Vagina (tissue), 2 donors: ENCODE measurements around the gene TMEM87B. TPM values are rescaled to one million over a fixed set of nuclear protein-coding genes. Genes with fewer than 3 reads are reported as not detected.
"Not testable (repeated sequence)": the region's sequence is repeated elsewhere in the genome, so short reads cannot be mapped to it uniquely, and the experiment has no call there.

Experiments used
- DNase-seq, 2 donors: peaks; one replicate each; pipeline ENCODE4 v3.0.0-alpha.2; 2017; ENCODE audit errors: extremely low spot score in 2 of 2
- H3K27ac ChIP-seq: fragments of 200-600 bp; sonication (generic); one replicate; pipeline ENCODE4 v1.5.1; 2019
- H3K27me3 ChIP-seq: fragments of 200-600 bp; sonication (generic); one replicate; pipeline ENCODE4 v1.5.1; 2019
- H3K36me3 ChIP-seq, 2 donors: fragments of 200-600 bp; sonication (generic); one replicate each; pipeline ENCODE4 v1.5.1; 2017 to 2019
- H3K4me1 ChIP-seq: fragments of 200-600 bp; sonication (generic); one replicate; pipeline ENCODE4 v1.5.1; 2019
- H3K4me3 ChIP-seq, 2 donors: fragments of 200-600 bp; sonication (generic); 1 replicate in 1 of 2; 2 replicates in 1 of 2; pipeline ENCODE4 v1.5.1; 2016 to 2019
- H3K9me3 ChIP-seq: fragments of 200-600 bp; sonication (generic); one replicate; pipeline ENCODE4 v1.5.1; 2019
- CTCF ChIP-seq, 3 experiments: fragments of 450-650 bp in 2 of 3; fragments of 200-600 bp in 1 of 3; sonication (generic) in 1 of 3; IDR thresholded peaks; one replicate each; pipeline ENCODE4 v1.5.1; 2017 to 2019; ENCODE audit warnings: antibody characterized with exemption in 3 of 3, mild to moderate bottlenecking in 2 of 3, moderate library complexity in 2 of 3
- POLR2A ChIP-seq, 2 donors: fragments of 450-650 bp; IDR thresholded peaks; one replicate each; pipeline ENCODE4 v1.6.1; 2017; ENCODE audit warnings: antibody characterized with exemption in 2 of 2, mild to moderate bottlenecking in 2 of 2, moderate library complexity in 2 of 2
- POLR2AphosphoS5 ChIP-seq, 2 donors: sonication (generic); formaldehyde crosslinking; IDR thresholded peaks; one replicate each; pipeline ENCODE4 v1.9.0; 2017; ENCODE audit warnings: antibody characterized with exemption in 2 of 2, mild to moderate bottlenecking in 2 of 2, low read depth in 1 of 2; ENCODE audit not compliant: insufficient read depth in 1 of 2
- intact Hi-C: fragments of 100-400 bp; cut with DNase I; formaldehyde crosslinking; loops from one replicate; pipeline ENCODE4 v1.15.1; 2023
- total RNA-seq: library from RNA; depleted of rRNA; stranded (reverse); fragments of >200 nt; gene quantifications from one replicate; pipeline ENCODE4 v1.2.3, GENCODE V29; 2016

Gene TMEM87B
- total RNA-seq, 1 donor from 2014 or later, result 18.9 TPM

GRCh38 chr2:112061840-112062239 is 6.8 kb downstream of the TMEM87B start:
- intact Hi-C loops, result no loop called here
- Histone ChIP-seq H3K36me3 (peaks cover 0 to 44% of the 10 kb centered on the region in 2 donors), H3K4me3 (no peak overlapping the region), H3K27ac (no peak overlapping the region), H3K4me1 (peaks cover 16% of the 10 kb centered on the region), H3K27me3 (no peaks in the 10 kb centered on the region), H3K9me3 (no peaks in the 10 kb centered on the region)
- no peak for DNase-seq
- TF ChIP-seq CTCF (IDR thresholded peaks at IDR 0.05), result no peak
- no peak for TF ChIP-seq POLR2A (IDR thresholded peaks at IDR 0.05)
- TF ChIP-seq POLR2AphosphoS5 (IDR thresholded peaks at IDR 0.05; ENCODE audit: insufficient read depth in 1 of 2, low read depth in 1 of 2), result no peak

DNA sequence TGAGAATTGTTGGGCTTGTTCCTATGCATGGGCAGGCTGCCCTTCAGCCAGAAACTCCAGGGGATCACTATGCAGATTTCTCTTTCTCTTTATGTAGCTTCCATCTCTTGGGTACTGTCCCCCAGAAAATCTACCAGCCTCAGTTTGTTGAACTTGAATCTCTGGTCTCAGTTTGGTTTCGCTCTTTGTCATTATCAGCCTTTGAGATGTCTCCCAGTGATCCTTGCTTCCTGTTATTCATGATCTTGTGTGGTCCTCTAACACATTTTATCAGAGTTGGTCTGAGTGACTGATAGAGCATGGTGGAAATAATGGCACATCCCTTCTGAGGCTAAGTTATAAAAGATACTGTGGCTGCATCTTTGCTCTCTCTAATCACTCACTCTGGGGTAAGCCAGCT is 7.8 kb downstream of the TMEM87B start:
- Histone ChIP-seq H3K4me1 (peaks cover 5% of the 10 kb centered on the region), H3K27me3 (no peaks in the 10 kb centered on the region), H3K36me3 (peaks cover 0 to 55% of the 10 kb centered on the region in 2 donors), H3K4me3 (no peak overlapping the region), H3K9me3 (no peaks in the 10 kb centered on the region), H3K27ac (no peak overlapping the region)
- intact Hi-C loops, result no loop called here
- TF ChIP-seq POLR2A (IDR thresholded peaks at IDR 0.05), result no peak
- no peak for TF ChIP-seq POLR2AphosphoS5 (IDR thresholded peaks at IDR 0.05; ENCODE audit: insufficient read depth in 1 of 2, low read depth in 1 of 2)
- no peak for TF ChIP-seq CTCF (IDR thresholded peaks at IDR 0.05)
- DNase-seq, result no peak

DNA sequence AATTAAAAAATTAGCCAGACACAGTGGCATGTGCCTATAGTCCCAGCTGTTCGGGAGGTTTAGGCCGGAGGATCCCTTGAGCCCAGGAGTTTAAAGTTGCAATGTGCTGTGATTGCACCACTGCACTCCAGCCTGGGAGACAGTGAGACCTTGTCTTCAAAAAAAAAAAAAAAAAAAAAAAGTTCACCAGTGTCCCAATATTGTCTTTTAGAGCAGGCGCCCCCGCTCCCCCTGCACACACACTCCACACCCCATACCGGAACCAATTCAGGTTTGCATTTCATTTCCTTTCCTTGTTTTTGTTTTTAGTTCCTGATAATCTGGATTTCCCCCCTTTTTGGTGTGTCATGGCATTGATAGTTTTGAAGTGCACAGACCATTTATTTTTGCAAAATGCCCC is 10.4 kb downstream of the TMEM87B start:
- H3K4me1 ChIP-seq, result no peaks in the 10 kb centered on the region
- no peaks in the 10 kb centered on the region for H3K9me3 ChIP-seq
- H3K36me3 ChIP-seq, result peaks cover 0 to 73% of the 10 kb centered on the region in 2 donors
- TF ChIP-seq POLR2A (IDR thresholded peaks at IDR 0.05), result no peak
- TF ChIP-seq CTCF (IDR thresholded peaks at IDR 0.05), result no peak
- no peak for TF ChIP-seq POLR2AphosphoS5 (IDR thresholded peaks at IDR 0.05; ENCODE audit: insufficient read depth in 1 of 2, low read depth in 1 of 2)
- no peak overlapping the region for H3K27ac ChIP-seq
- intact Hi-C loops, result no loop called here
- no peak overlapping the region for H3K4me3 ChIP-seq
- DNase-seq, result no peak
- H3K27me3 ChIP-seq, result no peaks in the 10 kb centered on the region

GRCh38 chr2:112065966-112066365 is 10.9 kb downstream of the TMEM87B start:
- intact Hi-C loops, result no loop called here
- Histone ChIP-seq H3K36me3 (peaks cover 0 to 68% of the 10 kb centered on the region in 2 donors), H3K9me3 (no peaks in the 10 kb centered on the region), H3K4me1 (no peaks in the 10 kb centered on the region), H3K4me3 (no peak overlapping the region), H3K27me3 (no peaks in the 10 kb centered on the region), H3K27ac (no peak overlapping the region)
- no peak for DNase-seq
- no peak for TF ChIP-seq POLR2AphosphoS5 (IDR thresholded peaks at IDR 0.05; ENCODE audit: insufficient read depth in 1 of 2, low read depth in 1 of 2)
- TF ChIP-seq CTCF (IDR thresholded peaks at IDR 0.05), result no peak
- TF ChIP-seq POLR2A (IDR thresholded peaks at IDR 0.05), result no peak

GRCh38 chr2:112069794-112070193 is 14.7 kb downstream of the TMEM87B start:
- H3K4me3 ChIP-seq, H3K4me1 ChIP-seq, H3K27me3 ChIP-seq, H3K9me3 ChIP-seq, DNase-seq, H3K27ac ChIP-seq, intact Hi-C loops: not testable (repeated sequence)
- peaks cover 0 to 49% of the 10 kb centered on the region in 2 donors for H3K36me3 ChIP-seq

GRCh38 chr2:112073875-112074274 is 18.8 kb downstream of the TMEM87B start:
- DNase-seq, result no peak
- H3K27ac ChIP-seq, result no peak overlapping the region
- H3K36me3 ChIP-seq, result peaks cover 0 to 28% of the 10 kb centered on the region in 2 donors
- H3K27me3 ChIP-seq, result no peaks in the 10 kb centered on the region
- TF ChIP-seq CTCF (IDR thresholded peaks at IDR 0.05) (no peak), POLR2AphosphoS5 (IDR thresholded peaks at IDR 0.05; ENCODE audit: insufficient read depth in 1 of 2, low read depth in 1 of 2) (no peak), POLR2A (IDR thresholded peaks at IDR 0.05) (no peak)
- no peak overlapping the region for H3K4me3 ChIP-seq
- H3K9me3 ChIP-seq, result no peaks in the 10 kb centered on the region
- H3K4me1 ChIP-seq, result no peaks in the 10 kb centered on the region
- intact Hi-C loops, result no loop called here
